Epithelial cell of esophagus (primary cell): ENCODE measurements around the gene STING1.

ENCODE experiments used
- DNase-seq: peaks from one replicate; pipeline ENCODE4 v3.0.0; 2010; ENCODE audit warnings: low read depth
- H3K4me3 ChIP-seq: 2 replicates; pipeline ENCODE4 v1.5.1; 2011; ENCODE audit warnings: mild to moderate bottlenecking, low read length, control low read depth
- CTCF ChIP-seq: IDR thresholded peaks from 2 replicates; pipeline ENCODE4 v1.5.1; 2011; ENCODE audit warnings: low read depth, mild to moderate bottlenecking, low read length, control low read depth, inconsistent platforms; ENCODE audit not compliant: insufficient read depth; ENCODE audit errors: missing control alignments

Gene STING1

GRCh38 chr5:139439013-139439903 is 43.3 kb downstream of the STING1 start, which contains the start of gene DNAJC18:
Gene DNAJC18 (minus strand): TSS chr5:139439525. CDS start chr5:139439445, 80 bp downstream.
- TF ChIP-seq CTCF, result no peak
- DNase-seq, result peak; percentile 85
- H3K4me3 ChIP-seq, result peak within 1 kb of the TSS; percentile 97

- no peak for TF ChIP-seq CTCF
- DNase-seq, result no peak
- peak overlapping the region; percentile 97 for H3K4me3 ChIP-seq
These were observed 43.9 kb downstream of the STING1 start for GRCh38 chr5:139438707-139439012.

- DNase-seq, result no peak
- no peak for TF ChIP-seq CTCF
- H3K4me3 ChIP-seq, result no peak overlapping the region
These were observed 46.9 kb downstream of the STING1 start for GRCh38 chr5:139435676-139436075.

GRCh38 chr5:139431706-139432105 is 50.9 kb downstream of the STING1 start:
- TF ChIP-seq CTCF, result no peak
- DNase-seq, result peak; percentile 72
- H3K4me3 ChIP-seq, result no peak overlapping the region

- no peak overlapping the region for H3K4me3 ChIP-seq
- DNase-seq, result no peak
- TF ChIP-seq CTCF, result no peak
These were observed 52.5 kb downstream of the STING1 start for GRCh38 chr5:139430015-139430414.

- no peak for TF ChIP-seq CTCF
- no peak overlapping the region for H3K4me3 ChIP-seq
- peak; percentile 49 for DNase-seq
These were observed 56.2 kb downstream of the STING1 start for GRCh38 chr5:139426203-139426885.
